Activated CD8-positive, alpha-beta T cell treated with anti-CD3 and anti-CD28 coated beads for 36 hours (primary cell): ENCODE data around the gene OTOR. TPM values are rescaled to one million over a fixed set of nuclear protein-coding genes. Genes with fewer than 3 reads are reported as not detected.
A peak's percentile ranks its signal among the peaks of the same experiment; 100 is the strongest.

ENCODE experiments used
- ATAC-seq: fragments of 200-7000 bp; cut with Tn5 transposase; one replicate; pipeline ENCODE4 v1.10.0; 2021; ENCODE audit warnings: mild to moderate bottlenecking, moderate library complexity
- CTCF ChIA-PET: fragments of 350-600 bp; sonication (Branson Sonifier 250); formaldehyde crosslinking; loops from one replicate; lab custom pipeline; 2021; ENCODE audit warnings: antibody characterized with exemption; lab: Charles Lee
- POLR2A ChIA-PET: fragments of 350-600 bp; sonication (Branson Sonifier 250); formaldehyde crosslinking; loops from one replicate; lab custom pipeline; 2021; ENCODE audit warnings: antibody characterized with exemption; lab: Charles Lee
- DNase-seq: peaks from one replicate; pipeline ENCODE4 v3.0.0-alpha.2; 2020
- H3K27ac Mint-ChIP-seq: one replicate; pipeline ENCODE4 v1.8.0; 2021; ENCODE audit warnings: mild to moderate bottlenecking, mixed read lengths
- H3K27me3 Mint-ChIP-seq: one replicate; pipeline ENCODE4 v1.8.0; 2021; ENCODE audit warnings: mixed read lengths
- H3K36me3 Mint-ChIP-seq: one replicate; pipeline ENCODE4 v1.8.0; 2021; ENCODE audit warnings: low read depth, mixed read lengths
- H3K4me1 Mint-ChIP-seq: one replicate; pipeline ENCODE4 v1.8.0; 2021; ENCODE audit warnings: low read depth, mixed read lengths
- H3K4me3 Mint-ChIP-seq: one replicate; pipeline ENCODE4 v1.8.0; 2021; ENCODE audit warnings: mild to moderate bottlenecking, moderate library complexity, mixed read lengths
- H3K9me3 Mint-ChIP-seq: one replicate; pipeline ENCODE4 v1.8.0; 2021; ENCODE audit warnings: mixed read lengths
- CTCF ChIP-seq: fragments of 200-600 bp; IDR thresholded peaks from one replicate; pipeline ENCODE4 v1.8.0; 2022; ENCODE audit warnings: antibody characterized with exemption, mild to moderate bottlenecking
- intact Hi-C: fragments of 100-400 bp; cut with micrococcal nuclease; formaldehyde crosslinking; loops from one replicate; pipeline ENCODE4 v1.10.0; 2022
- total RNA-seq, 2 experiments: library from RNA; stranded (reverse); gene quantifications; one replicate each; pipeline ENCODE4 v1.2.3, GENCODE V29; 2021

OTOR gene
- total RNA-seq, 2 experiments from 2014 or later, result not detected

- POLR2A ChIA-PET, result interaction anchor here (0.9 to 1.5 kb wide), 4 partner anchors 9 to 30 kb away, joined by 3 to 5 read pairs (median 4); no protein-coding TSS in a partner anchor
- DNase-seq (peak; percentile 95), ATAC-seq (peak; percentile 97)
- H3K4me3 Mint-ChIP-seq, result peak within 1 kb of the TSS; percentile 97
- TF ChIP-seq CTCF, result no peak
- H3K9me3 Mint-ChIP-seq, result peaks cover 3% of the 10 kb centered on the region
- intact Hi-C loops, result no loop called here
- H3K36me3 Mint-ChIP-seq, result peaks cover 45% of the 10 kb centered on the region
- peak within 1 kb of the TSS; percentile 99 for H3K27ac Mint-ChIP-seq
- H3K4me1 Mint-ChIP-seq, result peaks cover 45% of the 10 kb centered on the region
- CTCF ChIA-PET, result interaction anchor here (0.9 kb wide), 1 partner anchor 92 kb away, joined by 4 read pairs; no protein-coding TSS in a partner anchor
- peaks cover 12% of the 10 kb centered on the region for H3K27me3 Mint-ChIP-seq
These were observed 18.3 kb upstream of the OTOR start, which contains the start of gene SNRPB2 for GRCh38 chr20:16729565-16730460. SNRPB2 (plus strand) TSS chr20:16730026; CDS start chr20:16731703, 1,677 bp downstream.

- intact Hi-C loops, result no loop called here
- H3K4me3 Mint-ChIP-seq, result no peak overlapping the region
- POLR2A ChIA-PET, result interaction anchor here (0.6 kb wide), 1 partner anchor 16 kb away, joined by 3 read pairs; the partner anchor contains the start of gene OTOR
- TF ChIP-seq CTCF, result no peak
- DNase-seq, result peak; percentile 31
- peaks cover under 1% of the 10 kb centered on the region for H3K27me3 Mint-ChIP-seq
- H3K36me3 Mint-ChIP-seq, result peaks cover 65% of the 10 kb centered on the region
- CTCF ChIA-PET, result no interaction called here
- peaks cover 3% of the 10 kb centered on the region for H3K9me3 Mint-ChIP-seq
- peak overlapping the region; percentile 63 for H3K27ac Mint-ChIP-seq
- H3K4me1 Mint-ChIP-seq, result peaks cover 59% of the 10 kb centered on the region
- ATAC-seq, result peak; percentile 34
These were observed 15.5 kb upstream of the OTOR start for GRCh38 chr20:16732506-16733152.

- intact Hi-C loops, result no loop called here
- TF ChIP-seq CTCF, result no peak
- POLR2A ChIA-PET, result no interaction called here
- Mint-ChIP-seq H3K4me3 (no peak overlapping the region), H3K36me3 (peaks cover 42% of the 10 kb centered on the region), H3K27me3 (no peaks in the 10 kb centered on the region), H3K27ac (no peak overlapping the region), H3K9me3 (no peaks in the 10 kb centered on the region), H3K4me1 (peaks cover 7% of the 10 kb centered on the region)
- CTCF ChIA-PET, result interaction anchor here (1.5 kb wide), 1 partner anchor 43 kb away, joined by 3 read pairs; no protein-coding TSS in a partner anchor
- DNase-seq (no peak), ATAC-seq (no peak)
These were observed 7.6 kb upstream of the OTOR start for GRCh38 chr20:16740365-16741072.

GRCh38 chr20:16744178-16744807 lies 3.9 kb upstream of the OTOR start:
- Mint-ChIP-seq H3K27ac (no peak overlapping the region), H3K36me3 (peaks cover 26% of the 10 kb centered on the region), H3K4me1 (no peaks in the 10 kb centered on the region), H3K27me3 (peaks cover 6% of the 10 kb centered on the region), H3K9me3 (no peaks in the 10 kb centered on the region), H3K4me3 (no peak overlapping the region)
- no peak for TF ChIP-seq CTCF
- CTCF ChIA-PET, result no interaction called here
- intact Hi-C loops, result no loop called here
- no peak for DNase-seq
- POLR2A ChIA-PET, result no interaction called here
- ATAC-seq, result no peak
